ENCODE data around the gene ATP5PO. TPM values are rescaled to one million over a fixed set of nuclear protein-coding genes. Genes with fewer than 3 reads are reported as not detected.

ATP5PO gene
- total and polyA plus RNA-seq, 2 of the 13 experiments (the other 11 are each of a cell fraction or from before 2014, with no cell fraction given): 256 to 297 TPM

GRCh38 chr21:33939226-33939625 is 23.6 kb upstream of the ATP5PO start (continued):
- TF ChIP-seq GATA4 (IDR thresholded peaks at IDR 0.05; ENCODE audit: borderline replicate concordance, low read depth) (no peak), HNRNPL (IDR thresholded peaks at IDR 0.05; ENCODE audit: low read depth, low read length) (no peak), MXI1 (IDR thresholded peaks at IDR 0.05; ENCODE audit: borderline replicate concordance, low read depth, low read length) (no peak), ZBTB20 (CRISPR knock-in tag; IDR thresholded peaks at IDR 0.05; ENCODE audit: borderline replicate concordance, low read depth) (no peak), SMYD3 (CRISPR knock-in tag; IDR thresholded peaks at IDR 0.05) (no peak), YY1 (IDR thresholded peaks at IDR 0.05; ENCODE audit: insufficient read depth, insufficient replicate concordance, low read depth, low read length) (no peak)

GRCh38 chr21:33938381-33938780 is 22.8 kb upstream of the ATP5PO start:
- ChIA-PET POLR2A (interaction anchor here (1.4 kb wide), 1 partner anchor 9 kb away, joined by 5 read pairs; no protein-coding TSS in a partner anchor), CTCF (ENCODE audit: low intra/inter-chr PET ratio, low total read pairs) (no interaction called here)
- in situ Hi-C loops (cut with HindIII; ENCODE audit: extremely low pct_ligation_motif_present, low pct_unique_long_range_greater_than_20kb): no loop called here
- DNase-seq (ENCODE audit: low spot score) (no peak), FAIRE-seq (no peak), ATAC-seq (no peak)
- no peaks in the 10 kb centered on the region for H3K36me3 ChIP-seq (replicated peaks in 1 of 2; ENCODE audit: control insufficient read depth in 1 of 2, insufficient read depth in 2 of 2, low read length in 2 of 2)
- H3K79me2 ChIP-seq (ENCODE audit: insufficient read depth, low read length): no peaks in the 10 kb centered on the region
- no TSS peak for BruUV-seq (replicated peaks)
- no peak overlapping the region for H3K27ac ChIP-seq (ENCODE audit: extremely low read length, insufficient read depth, low read length)
- H3K27me3 ChIP-seq (ENCODE audit: control insufficient read depth in 1 of 2, insufficient read depth in 2 of 2, low read length in 2 of 2): no peaks in the 10 kb centered on the region
- no peaks in the 10 kb centered on the region for H4K20me1 ChIP-seq (ENCODE audit: insufficient read depth, low read length)
- H2AFZ ChIP-seq (ENCODE audit: low read length): no peak overlapping the region
- 66% methylated on average over 3 of the region's 3 CpGs for WGBS (ENCODE audit: low lambda C conversion rate)
- no peaks in the 10 kb centered on the region for H3K9me3 ChIP-seq (ENCODE audit: low read length)
- no peak overlapping the region for H3K4me2 ChIP-seq (ENCODE audit: low read depth, low read length)
- intact Hi-C loops (cut with micrococcal nuclease; ENCODE audit: unreplicated experiment): no loop called here
- H3K4me3 ChIP-seq (replicated peaks in 1 of 3; ENCODE audit: insufficient read depth in 1 of 3, low read depth in 2 of 3, low read length in 3 of 3): no peak overlapping the region
- no peak overlapping the region for H3K9ac ChIP-seq (ENCODE audit: insufficient read depth, low read depth, low read length)
- TF ChIP-seq MYPOP (CRISPR knock-in tag; IDR thresholded peaks at IDR 0.05) (no peak), ZNF83 (CRISPR knock-in tag; IDR thresholded peaks at IDR 0.05; ENCODE audit: borderline replicate concordance) (no peak), ZNF503 (CRISPR knock-in tag; IDR thresholded peaks at IDR 0.05) (no peak), ZNF281 (CRISPR knock-in tag; IDR thresholded peaks at IDR 0.05; ENCODE audit: borderline replicate concordance) (no peak), TAF1 (CRISPR knock-in tag; IDR thresholded peaks at IDR 0.05) (no peak), ZKSCAN1 (IDR thresholded peaks at IDR 0.05; ENCODE audit: low read length) (peak; percentile 20; the same call in 1 of the 2 replicates), SP4 (CRISPR knock-in tag; IDR thresholded peaks at IDR 0.05) (no peak), HIC2 (CRISPR knock-in tag; IDR thresholded peaks at IDR 0.05; ENCODE audit: low read depth) (no peak)
- H3K4me1 ChIP-seq (ENCODE audit: insufficient read depth, low read length): peaks cover 8% of the 10 kb centered on the region; the same call in 1 of the 2 replicates
